Measurements from ENCODE around the gene MLXIPL. TPM values are rescaled to one million over a fixed set of nuclear protein-coding genes. Genes with fewer than 3 reads are reported as not detected.
"Not testable (repeated sequence)": the region's sequence is repeated elsewhere in the genome, so short reads cannot be mapped to it uniquely, and the experiment has no call there.

Gene MLXIPL
- total RNA-seq, 1 experiment from 2014 or later: 6.1 TPM

GRCh38 chr7:73621168-73622063 lies 2.9 kb downstream of the MLXIPL start:
- Mint-ChIP-seq H3K27ac (no peak overlapping the region), H3K4me1 (peaks cover 2 to 24% of the 10 kb centered on the region in 2 experiments; a peak in 2 of 4 replicates), H3K4me3 (no peak overlapping the region), H3K27me3 (ENCODE audit: low read depth) (peaks cover 34% of the 10 kb centered on the region), H3K36me3 (ENCODE audit: insufficient read depth in 1 of 3, low read depth in 3 of 3) (peaks cover 0 to 5% (median 0%) of the 10 kb centered on the region in 3 experiments; a peak in 1 of 7 replicates), H3K9me3 (no peaks in the 10 kb centered on the region)
- H3K9me3 ChIP-seq (ENCODE audit: control insufficient read depth, low read depth, low read length): no peaks in the 10 kb centered on the region
- 100% methylated on average over 1 of the region's 7 CpGs for WGBS (ENCODE audit: extremely low coverage, insufficient read length, low lambda C conversion rate)
- no peak for TF ChIP-seq CTCF (conservative IDR thresholded peaks at IDR 0.05)
- H2AK5ac ChIP-seq (ENCODE audit: insufficient read length, low read length): no peak overlapping the region
- no peaks in the 10 kb centered on the region for H3K79me2 ChIP-seq (ENCODE audit: insufficient read depth, low read length)
- H2BK12ac ChIP-seq (ENCODE audit: insufficient read length, low read depth, low read length): no peak overlapping the region
- H3K4me1 ChIP-seq (ENCODE audit: insufficient read depth, low read length): no peaks in the 10 kb centered on the region; the same call in 1 of the 2 replicates
- no peak overlapping the region for H3K4ac ChIP-seq (ENCODE audit: low read depth, low read length)
- H3K27me3 ChIP-seq (ENCODE audit: insufficient read depth, low read length): no peaks in the 10 kb centered on the region
- no peak overlapping the region for H4K91ac ChIP-seq (ENCODE audit: insufficient read length, low read depth, low read length)
- H2BK5ac ChIP-seq (ENCODE audit: insufficient read length, low read length): no peak overlapping the region
- H2BK120ac ChIP-seq (ENCODE audit: low read depth, low read length, poor library complexity, severe bottlenecking): no peak overlapping the region
- no peak for DNase-seq
- H3K56ac ChIP-seq (ENCODE audit: insufficient read length, low read depth, low read length): no peak overlapping the region
- no peak overlapping the region for H2AFZ ChIP-seq (ENCODE audit: low read length)
- H3K23ac ChIP-seq (ENCODE audit: insufficient read length, low read depth, low read length): no peak overlapping the region
- no peak overlapping the region for H3K18ac ChIP-seq (ENCODE audit: insufficient read length, low read depth, low read length)
- H4K20me1 ChIP-seq (ENCODE audit: control insufficient read depth, insufficient read depth, insufficient read length): no peaks in the 10 kb centered on the region
- H4K8ac ChIP-seq (replicated peaks; ENCODE audit: insufficient read length, low read depth, low read length): no peak overlapping the region
- H2BK20ac ChIP-seq (ENCODE audit: low read depth, low read length, poor library complexity, severe bottlenecking): no peak overlapping the region
- H3K27ac ChIP-seq (ENCODE audit: insufficient read length, low read depth, low read length): no peak overlapping the region
- peaks cover 15% of the 10 kb centered on the region for H3K23me2 ChIP-seq (ENCODE audit: insufficient read length, low read depth, low read length, poor library complexity, severe bottlenecking)
- H3K79me1 ChIP-seq (ENCODE audit: insufficient read depth, low read depth, low read length, poor library complexity, severe bottlenecking): no peaks in the 10 kb centered on the region
- H3T11ph ChIP-seq (ENCODE audit: low read length): no peak overlapping the region
- H2BK15ac ChIP-seq (ENCODE audit: low read depth, low read length): peak overlapping the region; percentile 75; the same call in 1 of the 2 replicates
- no peak overlapping the region for H3K14ac ChIP-seq (ENCODE audit: insufficient read depth, low read length)
- H3K9ac ChIP-seq (ENCODE audit: extremely low read depth, insufficient read length, low read length): no peak overlapping the region
- H4K5ac ChIP-seq (ENCODE audit: insufficient read length, low read depth, low read length): no peak overlapping the region
- H3K4me2 ChIP-seq (ENCODE audit: insufficient read depth, insufficient read length, low read length): no peak overlapping the region

- H3K4me3 Mint-ChIP-seq; H3T11ph ChIP-seq (ENCODE audit: low read length); H2BK12ac ChIP-seq (ENCODE audit: insufficient read length, low read depth, low read length); H3K4me1 ChIP-seq (ENCODE audit: insufficient read depth, low read length); H3K27ac Mint-ChIP-seq; H3K36me3 Mint-ChIP-seq (ENCODE audit: insufficient read depth in 1 of 3, low read depth in 3 of 3); H3K79me1 ChIP-seq (ENCODE audit: insufficient read depth, low read depth, low read length, poor library complexity, severe bottlenecking); H3K18ac ChIP-seq (ENCODE audit: insufficient read length, low read depth, low read length); H3K27me3 ChIP-seq (ENCODE audit: insufficient read depth, low read length); H3K9me3 ChIP-seq (ENCODE audit: control insufficient read depth, low read depth, low read length); H2BK15ac ChIP-seq (ENCODE audit: low read depth, low read length); H2AFZ ChIP-seq (ENCODE audit: low read length); H4K8ac ChIP-seq (replicated peaks; ENCODE audit: insufficient read length, low read depth, low read length); DNase-seq; H3K27ac ChIP-seq (ENCODE audit: insufficient read length, low read depth, low read length); H3K23ac ChIP-seq (ENCODE audit: insufficient read length, low read depth, low read length); H4K5ac ChIP-seq (ENCODE audit: insufficient read length, low read depth, low read length); H3K56ac ChIP-seq (ENCODE audit: insufficient read length, low read depth, low read length); H4K20me1 ChIP-seq (ENCODE audit: control insufficient read depth, insufficient read depth, insufficient read length); H3K9me3 Mint-ChIP-seq; H2BK5ac ChIP-seq (ENCODE audit: insufficient read length, low read length); H3K4me2 ChIP-seq (ENCODE audit: insufficient read depth, insufficient read length, low read length); H2AK5ac ChIP-seq (ENCODE audit: insufficient read length, low read length); H3K9ac ChIP-seq (ENCODE audit: extremely low read depth, insufficient read length, low read length); H3K4ac ChIP-seq (ENCODE audit: low read depth, low read length); H2BK20ac ChIP-seq (ENCODE audit: low read depth, low read length, poor library complexity, severe bottlenecking); H2BK120ac ChIP-seq (ENCODE audit: low read depth, low read length, poor library complexity, severe bottlenecking); H4K91ac ChIP-seq (ENCODE audit: insufficient read length, low read depth, low read length); H3K79me2 ChIP-seq (ENCODE audit: insufficient read depth, low read length); H3K14ac ChIP-seq (ENCODE audit: insufficient read depth, low read length): not testable (repeated sequence)
- H3K23me2 ChIP-seq (ENCODE audit: insufficient read length, low read depth, low read length, poor library complexity, severe bottlenecking): peaks cover 15% of the 10 kb centered on the region
- Mint-ChIP-seq H3K4me1 (peaks cover 6 to 21% of the 10 kb centered on the region in 2 experiments; a peak in 3 of 4 replicates), H3K27me3 (ENCODE audit: low read depth) (peaks cover 20% of the 10 kb centered on the region)
- WGBS (ENCODE audit: extremely low coverage, insufficient read length, low lambda C conversion rate): no CpG with 5 or more reads among the region's 11 CpGs
These were observed 4.9 kb downstream of the MLXIPL start for GRCh38 chr7:73619394-73619793.

All from H9 (cell line).